Measurements from ENCODE around the gene TBC1D14. TPM values are rescaled to one million over a fixed set of nuclear protein-coding genes. Genes with fewer than 3 reads are reported as not detected.

The TBC1D14 gene
- total RNA-seq, 1 experiment from 2014 or later, result 54.0 TPM

DNA sequence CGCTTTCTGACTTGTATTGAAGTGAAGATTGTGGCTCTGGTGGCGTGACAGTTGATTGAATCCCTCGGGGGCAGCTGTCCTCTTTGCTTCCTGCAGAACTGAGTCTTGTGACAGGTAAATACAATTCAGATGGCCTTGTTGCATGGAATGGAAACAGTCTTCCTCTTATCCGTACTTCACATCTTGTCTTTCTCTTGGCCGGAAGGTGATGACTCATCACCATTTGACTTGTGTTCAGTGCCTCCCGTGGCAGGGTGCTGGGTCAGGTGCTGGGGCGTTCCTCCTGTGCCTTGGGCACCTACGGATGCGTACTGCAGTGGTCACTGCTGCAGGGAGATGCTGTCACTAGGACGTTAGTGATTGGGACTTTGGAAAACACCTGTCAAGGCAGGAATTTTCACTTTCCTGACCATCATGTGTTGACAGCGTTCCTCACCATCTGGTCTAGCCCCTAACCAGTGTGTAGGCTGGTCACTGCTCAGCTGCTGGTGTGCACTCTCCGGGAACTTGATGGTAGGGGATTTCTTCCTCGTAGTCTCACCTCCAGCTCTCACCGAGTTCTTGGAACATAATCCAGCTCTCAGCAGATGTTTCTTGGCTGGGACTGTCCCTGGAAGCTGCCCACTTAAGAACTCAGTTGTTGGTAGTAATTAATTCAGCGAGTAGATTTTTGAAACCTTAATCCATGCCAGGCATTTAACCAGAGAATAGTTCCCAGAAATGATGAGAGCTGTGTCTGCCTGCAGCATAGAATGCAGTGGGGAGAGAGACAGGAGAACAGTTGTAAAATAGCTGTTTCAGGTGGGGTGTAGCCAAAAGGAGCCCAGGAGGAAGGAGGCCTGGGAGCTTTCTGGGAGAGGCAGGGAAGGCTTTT lies 7.2 kb downstream of the TBC1D14 start:
- POLR2A ChIA-PET, result interaction anchor here (0.5 to 0.9 kb wide), 3 partner anchors 8 to 25 kb away, joined by 3 read pairs; no protein-coding TSS in a partner anchor

DNA sequence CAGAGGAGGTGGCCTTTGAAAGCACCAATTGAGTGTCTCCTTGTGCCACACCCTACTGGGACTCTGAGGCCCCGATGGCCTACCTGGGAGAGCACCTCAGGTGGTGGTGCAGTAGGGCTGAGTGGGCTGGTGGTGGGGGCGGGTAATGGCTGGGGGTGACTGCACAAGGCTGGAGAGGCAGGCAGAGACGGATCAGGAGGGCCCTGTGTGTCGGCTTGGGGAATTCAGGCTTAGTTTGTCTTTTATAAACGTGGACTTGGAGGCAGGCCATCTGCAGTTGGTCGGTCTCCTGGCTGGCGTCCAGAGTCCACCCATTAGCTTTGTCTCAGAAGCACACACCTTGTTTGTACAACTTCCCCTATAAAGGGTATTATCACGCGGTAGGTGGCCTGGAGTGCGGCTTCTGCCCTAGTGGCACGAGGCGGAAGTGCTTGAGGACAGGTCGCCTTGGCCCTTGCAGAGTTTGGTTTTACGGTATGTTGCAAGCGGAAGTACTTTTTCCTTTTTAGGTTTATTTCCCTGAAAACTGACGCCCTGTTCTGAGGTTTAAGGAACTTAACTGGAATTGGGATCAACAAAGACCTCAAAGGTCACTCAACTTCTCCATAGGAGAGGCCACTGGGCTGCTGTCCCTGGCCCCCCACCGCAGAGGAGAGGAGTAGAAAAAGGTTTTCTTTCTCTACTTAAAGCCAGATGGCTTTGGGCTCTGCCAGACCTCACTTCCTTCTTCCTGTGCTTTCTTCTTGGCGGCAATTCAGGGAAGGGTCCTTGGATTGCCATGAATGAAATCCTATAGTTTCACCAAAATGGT lies 8.0 kb downstream of the TBC1D14 start:
- no peaks in the 10 kb centered on the region for H3K9me3 Mint-ChIP-seq (ENCODE audit: unreplicated experiment)
- ChIA-PET POLR2A (interaction anchor here (0.5 to 0.9 kb wide), 3 partner anchors 8 to 24 kb away, joined by 3 read pairs; partner anchors contain the start of gene TBC1D14), CTCF (interaction anchor here (0.6 to 1.5 kb wide), 14 partner anchors 8 to 1068 kb away, joined by 3 to 6 read pairs (median 3); partner anchors contain the start of genes TADA2B and TBC1D14)
- no peaks in the 10 kb centered on the region for H3K9me3 ChIP-seq
- peaks cover 10% of the 10 kb centered on the region for H3K36me3 Mint-ChIP-seq (ENCODE audit: insufficient read depth, unreplicated experiment)
- H3K4me1 ChIP-seq, result peaks cover 20% of the 10 kb centered on the region
- intact Hi-C loops (cut with micrococcal nuclease; ENCODE audit: unreplicated experiment), result loop anchor here (2.0 to 5.0 kb wide), 2 partner anchors 37 to 55 kb away; no protein-coding TSS in a partner anchor
- H3K27me3 ChIP-seq (replicated peaks; ENCODE audit: control insufficient read depth, insufficient read depth, low read length), result no peaks in the 10 kb centered on the region
- TF ChIP-seq CTCF (IDR thresholded peaks at IDR 0.05; ENCODE audit: insufficient read depth in 1 of 2, low read depth in 1 of 2, low read length in 1 of 2, severe bottlenecking in 1 of 2, unreplicated experiment in 1 of 2), result peak in 1 of 2 experiments; percentile 66
- H3K27ac Mint-ChIP-seq (ENCODE audit: unreplicated experiment), result peak overlapping the region; percentile 91
- BruUV-seq (replicated peaks), result no TSS peak
- peaks cover 28% of the 10 kb centered on the region for H3K4me1 Mint-ChIP-seq (ENCODE audit: low read depth, unreplicated experiment)
- H3K4me3 Mint-ChIP-seq (ENCODE audit: unreplicated experiment), result peak overlapping the region; percentile 57
- peak; percentile 84 to 88 for DNase-seq
- H3K36me3 ChIP-seq (ENCODE audit: control insufficient read depth, insufficient read depth, low read length), result no peaks in the 10 kb centered on the region; the same call in 1 of the 2 replicates
- H3K27me3 Mint-ChIP-seq (ENCODE audit: insufficient read depth, unreplicated experiment), result no peaks in the 10 kb centered on the region
- no peak overlapping the region for H3K4me3 ChIP-seq (ENCODE audit: low read depth, low read length)

More for the DNA sequence above, 7.2 kb downstream of the TBC1D14 start:
- no peaks in the 10 kb centered on the region for H3K9me3 ChIP-seq
- H3K4me3 ChIP-seq (ENCODE audit: low read depth, low read length), result no peak overlapping the region
- no peak for DNase-seq
- Mint-ChIP-seq H3K9me3 (ENCODE audit: unreplicated experiment) (no peaks in the 10 kb centered on the region), H3K27ac (ENCODE audit: unreplicated experiment) (peak overlapping the region; percentile 91), H3K4me1 (ENCODE audit: low read depth, unreplicated experiment) (peaks cover 28% of the 10 kb centered on the region), H3K4me3 (ENCODE audit: unreplicated experiment) (peak overlapping the region; percentile 57), H3K36me3 (ENCODE audit: insufficient read depth, unreplicated experiment) (peaks cover 8% of the 10 kb centered on the region), H3K27me3 (ENCODE audit: insufficient read depth, unreplicated experiment) (no peaks in the 10 kb centered on the region)
- BruUV-seq (replicated peaks), result TSS peak; percentile 68
- H3K4me1 ChIP-seq, result peaks cover 20% of the 10 kb centered on the region
- no peaks in the 10 kb centered on the region for H3K27me3 ChIP-seq (replicated peaks; ENCODE audit: control insufficient read depth, insufficient read depth, low read length)
- TF ChIP-seq CTCF (IDR thresholded peaks at IDR 0.05; ENCODE audit: insufficient read depth in 1 of 2, low read depth in 1 of 2, low read length in 1 of 2, severe bottlenecking in 1 of 2, unreplicated experiment in 1 of 2), result no peak
- intact Hi-C loops (cut with micrococcal nuclease; ENCODE audit: unreplicated experiment), result loop anchor here (2.0 to 5.0 kb wide), 2 partner anchors 38 to 55 kb away; no protein-coding TSS in a partner anchor
- CTCF ChIA-PET, result interaction anchor here (0.6 to 1.5 kb wide), 14 partner anchors 7 to 1069 kb away, joined by 3 to 6 read pairs (median 3); partner anchors contain the start of genes TADA2B and TBC1D14
- no peaks in the 10 kb centered on the region; the same call in 1 of the 2 replicates for H3K36me3 ChIP-seq (ENCODE audit: control insufficient read depth, insufficient read depth, low read length)

DNA sequence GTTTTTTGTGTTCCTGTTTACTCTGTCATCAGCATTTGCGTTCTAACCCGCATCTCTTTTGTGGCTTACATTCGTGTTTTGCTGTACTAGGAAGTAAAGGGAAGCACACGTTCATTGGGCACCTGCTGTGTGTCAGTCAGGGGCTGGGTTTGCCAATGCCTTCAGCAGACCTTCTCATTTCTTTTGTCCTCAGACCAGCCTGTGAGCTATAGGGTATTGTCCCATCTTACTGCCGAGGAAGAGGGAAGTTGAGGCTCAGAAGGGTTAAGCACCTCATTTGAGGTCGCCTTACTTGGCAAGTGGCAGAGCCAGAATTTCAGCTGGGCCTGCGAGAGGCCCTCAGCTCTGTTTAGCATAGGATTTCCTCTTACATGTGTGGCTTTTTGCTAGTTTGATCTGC lies 8.7 kb downstream of the TBC1D14 start:
- POLR2A ChIA-PET, result no interaction called here

More for the DNA sequence above, 8.7 kb downstream of the TBC1D14 start:
- Mint-ChIP-seq H3K4me3 (ENCODE audit: unreplicated experiment) (no peak overlapping the region), H3K9me3 (ENCODE audit: unreplicated experiment) (no peaks in the 10 kb centered on the region), H3K4me1 (ENCODE audit: low read depth, unreplicated experiment) (peaks cover 28% of the 10 kb centered on the region), H3K27me3 (ENCODE audit: insufficient read depth, unreplicated experiment) (no peaks in the 10 kb centered on the region), H3K27ac (ENCODE audit: unreplicated experiment) (peak overlapping the region; percentile 91), H3K36me3 (ENCODE audit: insufficient read depth, unreplicated experiment) (peaks cover 10% of the 10 kb centered on the region)
- H3K4me3 ChIP-seq (ENCODE audit: low read depth, low read length), result no peak overlapping the region
- H3K27me3 ChIP-seq (replicated peaks; ENCODE audit: control insufficient read depth, insufficient read depth, low read length), result no peaks in the 10 kb centered on the region
- intact Hi-C loops (cut with micrococcal nuclease; ENCODE audit: unreplicated experiment), result loop anchor here (5.0 kb wide), 1 partner anchor 54 kb away; no protein-coding TSS in a partner anchor
- H3K4me1 ChIP-seq, result peaks cover 20% of the 10 kb centered on the region
- TF ChIP-seq CTCF (IDR thresholded peaks at IDR 0.05; ENCODE audit: insufficient read depth in 1 of 2, low read depth in 1 of 2, low read length in 1 of 2, severe bottlenecking in 1 of 2, unreplicated experiment in 1 of 2), result no peak
- H3K9me3 ChIP-seq, result no peaks in the 10 kb centered on the region
- no TSS peak for BruUV-seq (replicated peaks)
- no peak for DNase-seq
- no peaks in the 10 kb centered on the region; the same call in 1 of the 2 replicates for H3K36me3 ChIP-seq (ENCODE audit: control insufficient read depth, insufficient read depth, low read length)
- CTCF ChIA-PET, result no interaction called here
